Mucosa of descending colon (tissue), 3 donors: ENCODE data around the gene MRPS21. TPM values are rescaled to one million over a fixed set of nuclear protein-coding genes. Genes with fewer than 3 reads are reported as not detected.

Source experiments
- ATAC-seq: fragments of 200-7000 bp; cut with Tn5 transposase; one replicate; pipeline ENCODE4 v1.9.1; 2020; ENCODE audit warnings: mild to moderate bottlenecking, moderate library complexity
- DNase-seq, 3 donors: peaks; one replicate each; pipeline ENCODE4 v3.0.0-alpha.2; 2020
- H3K36me3 ChIP-seq: fragments of 200-600 bp; one replicate; pipeline ENCODE4 v1.8.0; 2021; ENCODE audit warnings: low read depth, mild to moderate bottlenecking
- H3K4me1 ChIP-seq: fragments of 200-600 bp; one replicate; pipeline ENCODE4 v1.8.0; 2021; ENCODE audit warnings: low read depth, mild to moderate bottlenecking
- H3K4me3 ChIP-seq: fragments of 200-600 bp; one replicate; pipeline ENCODE4 v1.8.0; 2021; ENCODE audit warnings: mild to moderate bottlenecking
- H3K9me3 ChIP-seq: fragments of 200-600 bp; one replicate; pipeline ENCODE4 v1.8.0; 2021; ENCODE audit warnings: mild to moderate bottlenecking
- CTCF ChIP-seq: fragments of 200-600 bp; IDR thresholded peaks from one replicate; pipeline ENCODE4 v1.8.0; 2022; ENCODE audit warnings: antibody characterized with exemption, mild to moderate bottlenecking
- intact Hi-C, 2 donors: fragments of 100-400 bp; cut with DNase I in 1 of 2; cut with micrococcal nuclease in 1 of 2; formaldehyde crosslinking; loops; one replicate each; pipeline versions ENCODE4 v1.11.0 to v1.11.1; 2022; cut with DNase I, micrococcal nuclease
- total RNA-seq, 3 donors: library from RNA; stranded (reverse); fragmentation: NEBNext Ultra II Directional in 2 of 3; extraction: Animal tissue kit (Norgen Biotek cat#: 25700) in 2 of 3; gene quantifications; one replicate each; pipeline versions ENCODE4 v1.2.1 to v1.2.4, GENCODE V29; 2021 to 2023
- donor health status: DM: no; HTN: no; CAD: no; lungs with moderate emphysema.
- donor health status: DM: no; HTN: no; CAD: no.
- donor health status: DM: no; HTN: yes; CAD: no.

Gene MRPS21
- total RNA-seq, 3 donors from 2014 or later, result 39.4 to 50.2 (median 45.6) TPM

GRCh38 chr1:150257624-150258585 lies 35.8 kb upstream of the MRPS21 start, which contains the start of gene CA14:
CA14 (plus strand) TSS chr1:150257774; CDS start chr1:150258129, 355 bp downstream.
- ATAC-seq (no peak), DNase-seq (no peak)
- Histone ChIP-seq H3K9me3 (no peaks in the 10 kb centered on the region), H3K4me3 (no peak within 1 kb of the TSS), H3K36me3 (no peaks in the 10 kb centered on the region), H3K4me1 (peaks cover 19% of the 10 kb centered on the region)
- intact Hi-C loops, result no loop called here
- TF ChIP-seq CTCF, result no peak

DNA sequence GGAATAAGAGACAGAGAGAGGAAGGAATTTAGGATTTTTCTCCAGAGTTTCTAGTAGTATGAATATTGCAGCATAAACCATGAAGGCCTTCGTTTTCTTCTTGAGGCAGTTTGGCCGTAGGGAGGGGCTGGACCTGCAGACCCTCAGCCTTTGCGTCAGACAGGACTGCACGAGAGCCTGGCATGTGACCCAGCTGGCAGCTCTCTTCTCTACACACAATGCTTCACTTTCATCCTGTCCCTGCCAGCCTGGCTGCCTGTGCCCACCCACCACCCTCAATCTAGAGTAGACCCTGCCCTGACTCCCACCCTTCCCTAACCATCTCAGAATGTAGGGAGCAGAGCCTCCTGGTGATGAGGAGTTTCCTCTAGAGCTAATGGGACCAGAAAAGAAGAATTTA lies 34.4 kb upstream of the MRPS21 start:
- ATAC-seq (no peak), DNase-seq (no peak)
- peaks cover 19% of the 10 kb centered on the region for H3K4me1 ChIP-seq
- no peaks in the 10 kb centered on the region for H3K36me3 ChIP-seq
- no peak overlapping the region for H3K4me3 ChIP-seq
- intact Hi-C loops, result no loop called here
- no peaks in the 10 kb centered on the region for H3K9me3 ChIP-seq
- no peak for TF ChIP-seq CTCF

DNA sequence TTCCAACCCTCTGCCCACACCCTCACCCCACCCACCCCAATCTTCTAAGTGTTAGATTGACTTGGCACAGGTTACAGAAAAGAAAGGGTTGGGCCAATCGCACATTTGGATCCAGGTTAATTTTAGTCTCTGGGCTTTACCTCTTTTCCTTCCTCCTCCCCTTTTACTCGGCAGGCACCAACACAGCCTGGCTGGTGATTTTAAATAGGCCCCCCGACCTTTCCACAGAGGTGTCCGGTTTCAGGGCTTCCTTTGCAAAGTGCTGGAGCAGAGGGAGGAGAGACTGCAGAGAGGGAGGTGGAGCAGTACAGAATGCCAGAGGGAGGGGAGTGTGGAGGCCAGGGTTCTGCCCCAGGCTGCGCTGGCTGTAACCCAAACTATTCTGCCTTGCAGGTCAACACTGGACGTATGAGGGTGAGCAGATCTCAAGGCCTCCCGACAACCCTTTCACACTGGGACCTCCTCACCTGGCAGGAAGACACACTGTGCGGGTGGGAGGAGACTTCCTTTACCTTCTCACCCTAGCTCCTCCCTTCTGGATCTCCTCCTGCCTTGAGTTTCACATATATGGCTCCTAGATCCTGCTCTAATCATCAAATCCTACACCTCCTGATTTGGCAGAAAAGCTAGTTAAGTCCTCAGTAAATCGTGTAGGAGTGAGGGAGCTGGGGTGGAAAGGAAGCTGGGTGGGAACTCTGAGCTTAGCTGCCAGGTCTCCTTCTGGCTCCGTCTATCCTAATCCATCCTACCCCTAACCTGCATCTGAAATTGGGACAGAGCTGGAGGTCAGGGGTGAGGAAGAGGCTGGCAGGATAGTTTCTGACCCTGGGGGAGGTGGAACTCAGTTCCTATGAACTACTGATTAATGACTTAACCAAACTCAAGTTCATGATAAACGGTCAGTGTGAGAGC lies 33.6 kb upstream of the MRPS21 start:
- intact Hi-C loops, result no loop called here
- Histone ChIP-seq H3K9me3 (no peaks in the 10 kb centered on the region), H3K36me3 (no peaks in the 10 kb centered on the region), H3K4me1 (peaks cover 19% of the 10 kb centered on the region), H3K4me3 (no peak overlapping the region)
- TF ChIP-seq CTCF, result no peak
- ATAC-seq (peak; percentile 70), DNase-seq (peak; percentile 57 to 72 (median 64))

DNA sequence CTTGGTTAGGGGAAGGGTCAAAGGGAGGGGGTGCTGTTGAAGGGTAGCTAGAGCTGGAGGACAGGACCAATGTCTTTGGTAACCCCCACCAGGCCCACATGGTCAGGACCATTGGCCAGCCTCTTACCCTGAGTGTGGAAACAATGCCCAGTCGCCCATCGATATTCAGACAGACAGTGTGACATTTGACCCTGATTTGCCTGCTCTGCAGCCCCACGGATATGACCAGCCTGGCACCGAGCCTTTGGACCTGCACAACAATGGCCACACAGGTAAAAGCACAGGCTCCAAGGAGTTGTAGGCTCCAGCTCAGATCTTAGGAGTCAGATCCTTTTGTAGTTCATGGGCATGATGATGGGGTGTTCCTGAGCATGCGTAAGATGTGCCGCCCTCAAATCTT lies 32.3 kb upstream of the MRPS21 start:
- ATAC-seq (no peak), DNase-seq (no peak)
- no peak for TF ChIP-seq CTCF
- H3K4me1 ChIP-seq, result peaks cover 11% of the 10 kb centered on the region
- no peaks in the 10 kb centered on the region for H3K9me3 ChIP-seq
- intact Hi-C loops, result no loop called here
- H3K36me3 ChIP-seq, result no peaks in the 10 kb centered on the region
- H3K4me3 ChIP-seq, result no peak overlapping the region

- Histone ChIP-seq H3K36me3 (no peaks in the 10 kb centered on the region), H3K9me3 (no peaks in the 10 kb centered on the region), H3K4me3 (no peak overlapping the region), H3K4me1 (peaks cover 12% of the 10 kb centered on the region)
- no peak for TF ChIP-seq CTCF
- peak; percentile 27 for ATAC-seq
- intact Hi-C loops, result no loop called here
- DNase-seq, result no peak
These were observed 31.0 kb upstream of the MRPS21 start for GRCh38 chr1:150262388-150263320.
